ENCODE results near the gene NAMPT.
A peak's percentile ranks its signal among the peaks of the same experiment; 100 is the strongest.
"Not testable (repeated sequence)": the region's sequence is repeated elsewhere in the genome, so short reads cannot be mapped to it uniquely, and the experiment has no call there.

Gene NAMPT

DNA sequence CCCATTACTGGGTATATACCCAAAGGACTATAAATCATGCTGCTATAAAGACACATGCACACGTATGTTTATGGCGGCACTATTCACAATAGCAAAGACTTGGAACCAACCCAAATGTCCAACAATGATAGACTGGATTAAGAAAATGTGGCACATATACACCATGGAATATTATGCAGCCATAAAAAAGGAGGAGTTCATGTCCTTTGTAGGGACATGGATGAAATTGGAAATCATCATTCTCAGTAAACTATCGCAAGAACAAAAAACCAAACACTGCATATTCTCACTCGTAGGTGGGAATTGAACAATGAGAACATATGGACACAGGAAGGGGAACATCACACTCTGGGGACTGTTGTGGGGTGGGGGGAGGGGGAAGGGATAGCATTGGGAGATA lies 13.8 kb upstream of the NAMPT start:
- not testable (repeated sequence) for DNase-seq

DNA sequence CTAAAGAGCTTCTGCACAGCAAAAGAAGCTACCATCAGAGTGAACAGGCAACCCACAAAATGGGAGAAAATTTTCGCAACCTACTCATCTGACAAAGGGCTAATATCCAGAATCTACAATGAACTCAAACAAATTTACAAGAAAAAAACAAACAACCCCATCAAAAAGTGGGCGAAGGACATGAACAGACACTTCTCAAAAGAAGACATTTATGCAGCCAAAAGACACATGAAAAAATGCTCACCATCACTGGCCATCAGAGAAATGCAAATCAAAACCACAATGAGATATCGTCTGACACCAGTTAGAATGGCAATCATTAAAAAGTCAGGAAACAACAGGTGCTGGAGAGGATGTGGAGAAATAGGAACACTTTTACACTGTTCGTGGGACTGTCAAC lies 13.4 kb upstream of the NAMPT start:
- DNase-seq: not testable (repeated sequence)

DNA sequence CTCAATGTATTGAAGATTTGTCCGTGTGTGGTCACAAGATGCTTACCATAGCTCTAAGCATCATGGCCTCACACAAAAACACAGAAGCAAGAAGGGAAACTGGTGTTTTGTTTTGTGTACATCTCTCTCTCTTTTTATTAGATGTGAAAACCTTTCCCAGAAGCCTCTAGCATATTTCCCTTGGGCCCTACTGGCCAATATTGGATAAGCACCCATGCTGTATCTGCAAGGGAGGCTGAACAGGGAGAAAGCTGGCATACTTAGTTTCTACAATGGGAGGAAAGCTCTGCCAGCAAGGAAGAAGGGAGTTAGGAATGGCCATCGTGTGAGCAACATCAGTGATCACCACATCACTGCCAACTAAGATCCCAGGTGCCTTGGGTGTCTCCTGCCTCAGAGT lies 9.6 kb upstream of the NAMPT start:
- DNase-seq: no peak

DNA sequence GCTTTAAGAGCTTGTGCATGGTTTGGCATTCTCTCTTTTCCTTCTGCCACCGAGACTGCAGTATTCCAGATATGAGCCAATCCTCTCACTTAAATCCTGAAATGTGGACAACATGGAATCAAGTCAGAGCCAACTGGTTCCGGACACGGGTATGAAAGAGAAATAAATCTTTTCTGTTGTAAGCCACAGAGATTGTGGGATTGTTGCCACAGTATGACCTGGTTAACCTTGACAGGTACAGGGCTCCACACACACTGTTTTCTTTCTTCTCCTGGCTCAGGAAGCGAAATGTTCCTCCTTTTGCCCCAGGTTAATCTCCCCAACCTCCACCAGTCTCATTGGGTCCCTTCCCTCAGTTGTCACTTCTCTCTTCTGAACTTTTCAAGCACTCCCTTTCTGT lies 6.5 kb upstream of the NAMPT start:
- DNase-seq: no peak

DNA sequence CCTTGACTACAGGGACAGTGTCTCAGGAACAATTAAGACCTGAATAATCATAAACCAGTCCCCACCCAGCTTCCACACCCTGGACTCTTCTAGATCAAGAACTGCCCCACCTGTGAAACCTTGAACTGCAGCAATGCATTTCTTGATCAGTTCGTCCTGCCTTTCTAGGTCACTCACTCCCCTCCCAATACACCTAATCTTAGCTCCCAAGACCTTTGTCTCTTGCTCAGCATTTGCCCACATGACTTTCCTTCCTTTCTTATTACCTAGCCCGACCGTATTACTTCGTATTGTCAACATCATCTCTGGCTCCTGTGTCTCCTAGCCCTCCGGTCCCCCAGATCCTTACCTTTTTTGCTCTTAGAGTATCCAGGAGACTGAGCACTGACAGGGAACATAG lies 5.5 kb upstream of the NAMPT start:
- DNase-seq: no peak

DNA sequence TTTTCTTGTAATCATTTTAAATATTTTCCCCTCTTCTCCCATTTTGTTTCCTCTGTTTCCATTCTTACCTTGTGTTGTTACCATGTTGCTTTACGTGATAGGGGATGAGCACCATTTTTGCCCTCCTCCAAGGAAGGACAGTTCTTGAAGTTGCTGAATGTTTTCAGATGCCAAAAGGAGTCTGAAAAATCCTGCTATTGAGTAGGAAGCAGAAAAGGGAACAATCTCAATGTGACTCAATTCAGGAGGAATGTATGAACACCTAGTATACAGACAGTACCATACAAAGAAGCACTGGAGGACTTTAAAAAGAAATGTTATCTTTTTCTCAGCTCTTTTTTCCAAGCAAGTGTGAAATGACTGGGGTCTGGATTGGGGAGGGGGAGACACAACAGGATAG lies 5.1 kb upstream of the NAMPT start:
- no peak for DNase-seq

DNA sequence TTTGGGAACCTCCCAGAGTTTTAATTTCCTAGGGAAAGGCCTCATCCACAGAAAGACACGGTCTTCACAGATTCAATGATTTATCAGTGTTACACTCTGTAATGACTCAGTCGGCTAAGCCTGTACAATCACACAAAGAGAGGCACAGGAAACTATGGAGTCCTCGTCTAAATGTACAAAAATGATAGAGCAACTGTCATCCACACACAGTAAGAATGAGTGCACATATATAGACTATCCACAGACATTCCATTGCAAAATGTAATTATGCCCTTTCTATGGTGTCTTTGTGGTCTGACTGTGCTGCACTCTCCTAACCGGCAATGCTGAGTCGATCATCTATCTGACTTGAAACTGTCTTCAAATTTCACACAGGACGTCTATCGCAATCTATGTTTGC lies 3.5 kb upstream of the NAMPT start:
- DNase-seq: no peak

DNA sequence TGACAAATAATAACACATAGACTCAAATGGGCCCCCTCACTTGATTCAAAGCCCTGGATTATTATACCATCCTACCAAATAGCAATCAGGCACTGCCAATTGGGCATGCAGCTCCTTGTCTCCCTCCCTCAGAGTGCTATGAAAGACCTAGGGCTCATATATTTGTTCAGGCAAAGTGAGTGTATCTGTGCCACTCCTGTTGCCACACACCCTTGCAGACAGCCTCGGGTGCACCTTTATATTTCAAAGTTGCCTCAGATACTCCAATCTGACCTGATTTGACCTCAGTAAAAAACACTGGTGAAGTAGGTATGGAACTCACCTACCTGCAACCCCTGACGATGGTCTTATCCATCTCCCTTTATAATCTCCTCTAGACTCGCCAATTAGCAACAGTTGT lies 3.0 kb upstream of the NAMPT start:
- no peak for DNase-seq

DNA sequence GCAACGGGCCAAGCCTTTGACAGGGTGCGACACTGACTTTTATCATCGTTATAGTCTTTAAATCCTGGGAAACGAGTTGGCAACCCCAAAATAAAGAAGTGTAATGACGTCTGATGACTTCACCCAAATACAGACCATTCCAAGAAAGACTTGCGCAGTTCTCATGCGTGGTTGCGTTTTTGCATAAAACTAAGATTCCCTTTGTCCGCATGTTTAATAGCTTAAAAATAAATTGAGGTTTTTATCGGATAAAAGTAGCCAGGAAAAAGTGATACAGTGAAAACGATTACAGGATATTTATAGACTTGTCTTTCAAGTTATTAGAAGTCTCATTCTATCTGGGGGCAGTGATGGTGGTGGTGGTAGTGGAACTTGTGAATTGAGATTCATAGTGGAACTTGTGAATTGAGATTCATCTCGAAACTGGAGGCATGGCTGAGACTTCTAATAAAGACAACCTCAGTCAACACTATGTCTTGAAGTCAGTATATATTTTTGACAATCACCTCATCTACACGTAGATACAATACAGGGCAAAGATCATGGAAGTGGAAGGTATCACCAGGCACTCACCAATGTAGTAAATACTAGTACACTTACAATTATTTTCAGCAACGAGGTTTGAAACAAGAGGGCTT lies 1.2 kb upstream of the NAMPT start:
- DNase-seq: no peak

DNA sequence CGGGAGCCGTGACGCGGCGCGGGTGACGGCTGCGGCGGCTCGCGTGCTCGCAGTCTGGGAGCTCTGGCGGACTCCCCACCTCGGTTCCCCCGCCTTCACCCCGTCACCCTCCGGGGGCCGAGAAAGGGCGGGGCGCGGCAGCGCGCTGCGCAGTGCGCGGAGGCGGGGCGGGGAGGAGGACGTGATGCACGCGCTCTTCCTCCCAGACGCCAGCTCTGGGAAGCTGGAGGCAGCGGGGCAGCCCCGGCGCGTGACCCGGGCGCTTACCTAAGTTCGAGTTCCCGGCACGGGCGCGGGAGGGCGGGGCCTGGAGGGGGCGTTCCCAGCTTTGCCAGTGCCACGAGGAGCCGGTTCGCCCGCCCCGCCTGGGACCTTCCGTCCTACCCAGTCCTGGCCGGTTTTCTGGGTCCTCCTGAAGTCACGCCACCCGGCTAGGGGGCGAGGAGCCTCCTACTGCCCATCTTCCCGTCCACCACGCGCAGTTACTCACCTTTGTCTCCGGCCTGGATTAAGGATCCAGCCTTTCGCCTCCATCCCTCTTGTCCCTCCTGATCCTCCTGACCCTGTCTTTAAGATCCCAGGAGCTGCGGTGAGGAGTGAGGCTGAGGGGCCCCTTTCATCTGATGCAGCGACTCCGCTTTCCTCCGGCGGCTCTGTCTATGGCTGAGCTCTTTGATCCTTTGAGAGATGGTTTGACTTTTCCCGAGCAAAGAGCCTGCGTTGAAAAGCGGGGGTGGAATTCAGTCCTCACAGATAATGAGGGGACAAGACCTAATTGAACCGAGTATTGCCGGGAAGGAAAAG lies 470 bp upstream of the NAMPT start:
- peak; percentile 99 for DNase-seq

DNA sequence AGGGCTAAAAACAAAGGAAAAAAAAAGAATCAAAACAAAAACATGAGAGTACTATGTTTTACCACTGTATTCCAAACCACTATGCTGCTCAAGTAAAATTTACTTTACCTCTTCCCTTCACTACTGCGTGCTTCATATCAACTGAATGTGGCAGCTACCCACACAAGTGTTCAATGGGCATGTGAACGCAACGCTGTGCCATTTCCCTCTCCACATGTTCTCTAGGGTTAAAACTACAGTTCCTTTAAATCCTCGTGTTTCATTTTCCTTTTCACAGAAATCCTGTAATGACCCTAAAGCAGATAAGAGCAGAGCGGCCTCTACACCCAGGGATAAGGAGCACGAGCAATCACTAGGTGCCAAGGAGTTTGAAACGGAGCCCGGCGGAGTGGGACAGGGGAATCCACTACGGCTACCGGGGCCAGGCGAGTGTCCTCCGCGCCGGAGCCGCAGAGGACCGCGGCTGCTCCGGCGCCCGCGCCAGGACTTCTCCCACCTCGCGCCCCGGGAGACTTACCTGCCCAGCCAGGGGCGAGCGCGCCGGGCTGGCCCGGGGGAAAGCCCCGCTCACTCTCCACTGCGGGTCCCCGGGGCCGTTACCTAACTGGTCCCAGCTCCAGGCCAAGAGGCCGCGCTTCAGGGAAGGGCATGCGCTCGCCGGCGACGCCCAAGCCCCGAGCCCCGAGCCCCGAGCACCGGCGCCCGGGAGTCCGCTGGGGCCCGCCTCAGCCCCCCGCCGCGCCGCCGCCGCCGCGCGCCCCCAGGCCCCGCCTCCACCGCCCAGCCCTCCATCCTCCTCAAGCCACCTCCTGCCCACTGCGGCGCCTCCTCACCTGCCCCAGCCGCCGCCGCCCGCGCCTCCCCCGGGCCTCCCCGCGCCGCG lies 711 bp downstream of the NAMPT start:
- DNase-seq: peak; percentile 64

DNA sequence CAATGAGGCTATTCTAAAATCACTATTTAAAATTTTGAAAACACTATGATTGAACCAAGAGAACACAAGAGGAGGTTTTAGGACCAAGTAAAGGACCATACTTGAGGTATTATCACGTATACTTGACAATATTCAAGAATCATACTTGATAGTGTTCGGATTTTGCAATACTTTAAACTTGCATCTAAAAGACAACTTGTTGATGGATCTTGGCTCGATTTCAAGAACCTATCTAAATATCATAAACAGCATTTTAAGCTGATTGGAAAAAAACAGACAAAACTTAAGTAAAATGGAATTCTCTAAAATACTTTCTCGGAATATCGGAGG lies 1.3 kb downstream of the NAMPT start:
- no peak for DNase-seq

DNA sequence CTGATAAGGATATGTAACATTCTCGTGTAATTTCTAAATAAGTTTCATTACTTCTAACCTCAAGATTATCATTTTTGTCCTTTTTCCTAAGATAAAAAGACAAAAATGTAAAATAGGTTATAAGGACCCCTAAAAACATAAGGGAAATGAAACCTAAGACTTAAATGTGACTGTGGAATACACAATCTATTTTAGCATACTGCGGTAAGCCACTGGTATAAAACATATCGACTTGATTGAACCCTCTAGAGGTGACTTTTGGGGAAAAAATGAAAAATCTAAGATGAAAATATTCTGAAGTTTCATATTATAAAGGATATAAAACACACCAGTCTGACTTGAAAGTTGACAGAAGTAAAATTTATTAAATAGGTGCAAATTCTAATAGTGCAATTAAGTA lies 1.9 kb downstream of the NAMPT start:
- no peak for DNase-seq

DNA sequence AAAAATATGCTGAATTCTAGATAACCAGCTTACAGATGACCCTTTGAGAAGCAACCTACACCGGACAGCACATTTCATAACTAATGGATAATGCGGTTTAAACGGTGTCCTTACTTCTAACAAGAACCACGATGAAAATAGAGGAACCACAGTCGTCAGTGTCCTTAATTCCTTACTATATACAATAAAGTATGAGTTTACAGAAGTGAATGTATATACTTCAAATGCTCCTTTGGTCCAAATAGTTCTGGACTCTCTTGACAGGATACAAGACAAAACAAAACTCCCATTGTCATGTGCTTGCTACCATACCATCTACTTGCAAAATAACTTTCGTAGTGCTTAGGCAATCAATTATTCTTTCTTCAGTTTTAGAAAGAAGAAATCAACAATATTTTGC lies 2.4 kb downstream of the NAMPT start:
- no peak for DNase-seq

DNA sequence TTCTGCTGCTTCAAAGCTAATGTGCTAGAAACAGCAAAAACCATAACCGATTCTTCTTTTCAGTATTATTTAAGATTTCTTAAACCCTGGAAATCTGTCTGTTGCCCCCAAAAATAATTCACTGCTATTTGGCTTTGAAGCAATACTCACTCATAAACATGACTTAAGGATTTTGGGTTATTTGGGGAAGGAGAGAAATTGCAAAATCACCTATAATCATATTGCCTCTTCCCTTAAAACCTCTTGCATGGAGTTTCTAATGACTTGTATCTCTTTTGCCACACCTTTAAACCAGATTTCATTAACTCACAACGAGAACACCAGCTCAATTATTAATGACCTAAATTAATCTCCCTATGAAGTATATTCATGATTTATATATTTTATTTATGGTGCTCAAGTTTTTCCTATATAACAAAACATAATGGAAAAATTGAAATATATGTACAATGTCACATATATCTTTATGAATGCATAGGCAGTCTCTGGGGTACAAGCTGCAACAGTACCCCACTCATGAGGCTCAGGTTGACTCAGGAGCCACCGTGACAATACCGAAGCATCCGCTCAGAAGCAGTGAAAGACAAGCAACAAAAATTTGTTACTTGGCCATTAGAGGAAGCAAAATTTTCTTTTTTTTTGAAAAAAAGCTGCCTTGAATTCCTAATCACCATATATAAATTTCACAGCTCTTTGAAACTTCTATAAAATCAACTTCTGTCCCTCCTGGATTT lies 3.0 kb downstream of the NAMPT start:
- DNase-seq: no peak

DNA sequence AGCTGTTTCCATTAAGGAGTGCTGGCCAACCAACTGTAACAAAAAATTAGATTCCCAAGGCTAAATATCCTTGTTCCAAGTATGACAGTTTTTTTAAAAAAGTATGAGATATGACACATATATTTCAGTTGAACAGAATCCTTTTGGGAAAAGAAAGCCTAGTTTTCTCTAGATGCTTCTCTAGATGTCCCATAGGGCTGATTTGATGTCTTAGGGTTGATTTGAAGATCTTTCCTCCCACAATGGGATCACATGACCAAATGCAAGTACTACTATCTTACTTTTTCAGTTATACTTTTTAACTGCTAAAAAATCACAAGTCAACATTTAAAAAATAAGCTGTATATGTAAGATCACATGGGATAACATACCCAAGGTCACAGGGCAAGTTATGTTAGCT lies 3.7 kb downstream of the NAMPT start:
- DNase-seq: no peak

DNA sequence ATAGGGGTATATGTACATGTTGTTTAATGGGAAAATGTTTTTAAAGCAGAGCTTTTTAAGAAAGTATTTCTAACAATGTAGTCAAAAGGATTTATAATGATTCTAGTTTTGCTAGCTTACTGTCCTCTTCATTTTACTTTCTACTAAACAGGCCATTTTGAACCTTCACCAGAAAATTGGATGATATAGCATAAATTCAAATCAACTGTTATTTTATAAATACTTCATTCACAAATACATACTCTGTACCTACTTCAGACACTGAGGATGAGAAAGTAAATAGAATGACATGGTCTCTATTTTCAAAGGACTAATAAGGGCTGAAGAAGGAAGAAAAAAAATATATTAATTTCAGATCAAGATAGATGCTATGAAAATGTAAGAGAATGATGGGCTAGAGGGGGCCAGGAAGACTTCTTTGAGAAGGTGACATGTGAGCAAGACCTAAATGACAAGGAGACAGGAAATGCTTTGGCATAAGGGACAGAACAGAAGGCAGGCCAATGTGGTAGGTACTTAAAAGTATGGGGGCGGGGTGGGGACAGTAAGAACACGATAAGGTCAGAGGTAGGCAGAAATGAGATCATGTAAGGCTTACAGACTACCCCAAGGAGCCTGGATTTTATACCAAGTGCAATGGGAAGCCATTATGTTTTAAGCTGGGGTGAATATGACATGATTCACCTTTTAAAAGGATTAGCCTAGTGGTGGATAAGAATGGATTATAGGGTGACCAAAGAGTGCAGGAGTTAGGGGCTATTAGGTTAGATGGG lies 5.2 kb downstream of the NAMPT start:
- no peak for DNase-seq

DNA sequence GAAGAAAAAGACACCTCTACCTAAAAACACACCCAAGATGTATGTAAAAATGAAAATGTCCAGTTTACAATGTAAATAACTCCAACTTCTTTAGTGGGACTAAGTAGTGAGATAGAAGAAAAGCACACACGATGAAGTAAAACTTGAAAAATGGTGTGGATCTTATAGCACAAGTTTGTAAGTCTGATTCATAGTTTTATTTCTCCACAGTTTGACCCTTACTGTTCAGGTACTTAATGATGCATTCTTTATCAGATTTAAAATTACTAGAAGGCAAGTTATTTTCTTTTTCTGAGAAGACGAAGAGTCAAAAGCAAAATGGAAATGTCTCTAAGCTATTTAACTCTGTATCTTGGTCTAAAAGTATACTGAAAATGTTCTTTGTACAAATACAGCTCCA lies 6.1 kb downstream of the NAMPT start:
- DNase-seq: no peak

DNA sequence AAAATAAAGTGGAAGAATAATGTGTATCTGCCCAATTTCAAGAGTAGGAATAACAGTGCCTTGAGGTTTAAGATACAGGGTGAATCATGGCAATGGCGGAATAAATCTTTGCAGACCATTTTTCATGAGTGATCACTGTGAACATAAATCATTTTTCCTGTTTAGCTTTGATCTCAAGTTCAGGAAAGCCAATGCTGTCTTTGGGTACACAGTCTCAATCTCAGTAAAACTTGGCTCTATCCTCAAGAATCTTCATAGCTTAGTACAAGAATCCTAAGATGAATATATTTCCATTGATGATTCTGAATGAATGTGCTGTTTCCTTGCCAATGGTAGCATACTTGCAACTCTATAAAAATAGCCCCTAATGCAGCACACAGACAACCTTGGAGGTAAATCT lies 6.8 kb downstream of the NAMPT start:
- DNase-seq: no peak

DNA sequence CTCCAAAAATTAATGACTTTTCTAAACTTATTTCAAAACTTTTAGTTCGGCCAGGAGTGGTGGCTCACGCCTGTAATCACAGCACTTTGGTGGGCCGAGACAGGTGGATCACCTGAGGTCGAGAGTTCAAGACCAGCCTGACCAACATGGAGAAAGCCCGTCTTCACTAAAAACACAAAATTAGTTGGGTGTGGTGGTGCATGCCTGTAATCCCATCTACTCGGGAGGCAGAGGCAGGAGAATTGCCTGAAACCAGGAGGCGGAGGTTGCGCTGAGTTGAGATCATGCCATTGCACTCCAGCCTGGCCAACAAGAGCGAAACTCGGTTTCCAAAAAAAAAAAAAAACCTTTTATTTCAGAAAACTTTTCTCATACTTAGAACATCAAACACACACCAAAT lies 8.3 kb downstream of the NAMPT start:
- DNase-seq: no peak

DNA sequence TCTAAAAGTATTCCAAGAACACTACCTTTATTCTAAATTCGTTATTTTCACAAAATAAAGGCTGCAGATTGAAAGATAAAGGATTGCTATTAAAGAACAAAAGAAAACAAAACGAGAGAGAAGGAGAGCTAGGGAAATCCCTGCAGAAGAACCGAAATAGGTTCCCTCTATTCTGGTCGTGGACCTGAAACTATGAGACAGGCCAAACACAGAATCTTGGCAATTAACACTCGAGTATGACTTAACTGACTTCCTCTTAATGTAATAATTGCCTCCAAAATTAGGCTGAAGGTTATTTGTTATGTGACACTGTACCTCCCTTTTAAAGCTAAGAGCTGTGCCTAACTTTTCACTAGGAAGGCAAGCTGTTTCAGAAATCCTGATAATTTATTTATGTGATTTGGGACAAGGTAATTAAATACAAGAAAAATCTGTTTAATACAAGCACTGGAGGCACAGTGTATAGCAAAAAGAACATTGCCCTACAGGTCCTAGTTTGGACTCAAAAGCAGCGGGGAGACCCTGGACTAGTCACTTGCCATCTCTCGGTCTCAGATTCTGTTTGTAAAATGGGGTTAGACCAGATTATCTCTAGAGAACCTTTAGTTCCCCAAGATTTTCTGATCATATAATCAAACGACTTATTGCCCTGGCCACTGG lies 11.6 kb downstream of the NAMPT start:
- DNase-seq: no peak
